DND-41 (cell line): ENCODE results near the gene SCN2A.

Experiments
- CTCF ChIP-seq: IDR thresholded peaks from 2 replicates; pipeline ENCODE4 v1.5.1; 2012; ENCODE audit warnings: borderline replicate concordance, low read length, moderate library complexity, mild to moderate bottlenecking; ENCODE audit not compliant: poor library complexity, severe bottlenecking; ENCODE audit errors: extremely low read depth
- EZH2 ChIP-seq: IDR thresholded peaks from 3 replicates; pipeline ENCODE4 v1.6.1; 2012; ENCODE audit warnings: borderline replicate concordance, low read depth, mild to moderate bottlenecking, moderate library complexity, low read length, inconsistent platforms; ENCODE audit not compliant: severe bottlenecking

GRCh38 chr2:165311949-165312348 lies 72.7 kb downstream of the SCN2A start:
- TF ChIP-seq EZH2, result no peak
- TF ChIP-seq CTCF, result no peak
